Measurements from ENCODE around the gene POLR2B.
"Not testable (repeated sequence)": the region's sequence is repeated elsewhere in the genome, so short reads cannot be mapped to it uniquely, and the experiment has no call there.

Gene POLR2B

DNA sequence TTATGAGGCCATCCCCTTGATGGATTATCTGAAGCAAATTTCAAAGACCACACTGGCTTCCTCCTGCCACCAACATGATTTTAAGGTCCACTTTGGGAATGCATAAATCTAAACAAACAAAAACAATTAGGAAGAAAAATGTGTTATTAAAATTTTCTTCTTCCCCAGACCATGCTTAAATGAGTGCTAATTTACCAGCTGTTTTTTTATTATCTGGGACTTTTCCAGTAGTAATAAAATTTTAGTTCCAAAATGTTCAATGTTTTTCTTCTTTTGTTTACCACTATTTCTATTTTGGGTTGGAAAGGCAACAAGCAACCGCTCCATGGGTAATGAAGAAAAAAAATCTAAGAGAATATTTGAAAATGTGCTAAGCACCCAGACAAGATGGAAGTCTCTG is 62.3 kb downstream of the POLR2B start:
- no peaks in the 10 kb centered on the region for H3K9me3 ChIP-seq (ENCODE audit: control insufficient read depth, low read depth, low read length)
- no peaks in the 10 kb centered on the region for H3K36me3 ChIP-seq (ENCODE audit: control insufficient read depth, low read depth, low read length)
- no peak overlapping the region for H3K4me3 ChIP-seq (ENCODE audit: low read length)
- no peaks in the 10 kb centered on the region for H3K4me1 ChIP-seq (ENCODE audit: control insufficient read depth, low read depth, low read length)
- H3K9ac ChIP-seq (ENCODE audit: low read length) = no peak overlapping the region
- no peak overlapping the region for H3K27ac ChIP-seq (ENCODE audit: low read length)
- H3K27me3 ChIP-seq (ENCODE audit: control insufficient read depth, insufficient read depth, low read length) = no peaks in the 10 kb centered on the region

DNA sequence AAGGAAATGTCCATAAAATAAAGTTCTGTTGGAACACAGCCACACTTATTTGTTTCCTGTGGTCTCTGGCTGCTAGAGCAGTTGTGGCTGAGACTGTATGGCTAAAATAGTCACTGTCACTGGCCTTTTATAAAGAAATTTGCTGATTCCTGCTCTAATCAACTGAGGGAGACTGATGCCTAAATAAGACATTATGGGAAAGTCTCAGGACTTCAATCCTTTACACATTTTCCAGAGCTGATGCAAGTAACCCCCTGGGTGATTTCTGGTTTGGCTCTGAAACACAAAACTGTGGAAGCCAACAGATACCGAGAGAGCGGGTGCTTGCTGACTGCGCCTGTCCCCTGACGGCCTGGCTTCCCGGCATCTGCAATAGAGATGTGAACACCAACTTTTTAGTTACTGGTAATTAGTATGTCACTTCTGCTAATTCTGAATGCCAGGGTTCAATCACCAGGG is 64.0 kb downstream of the POLR2B start:
- Histone ChIP-seq H3K4me1 (ENCODE audit: control insufficient read depth, low read depth, low read length) (no peaks in the 10 kb centered on the region), H3K9ac (ENCODE audit: low read length) (no peak overlapping the region), H3K4me3 (ENCODE audit: low read length) (no peak overlapping the region), H3K36me3 (ENCODE audit: control insufficient read depth, low read depth, low read length) (no peaks in the 10 kb centered on the region), H3K27ac (ENCODE audit: low read length) (no peak overlapping the region), H3K27me3 (ENCODE audit: control insufficient read depth, insufficient read depth, low read length) (no peaks in the 10 kb centered on the region), H3K9me3 (ENCODE audit: control insufficient read depth, low read depth, low read length) (no peaks in the 10 kb centered on the region)

DNA sequence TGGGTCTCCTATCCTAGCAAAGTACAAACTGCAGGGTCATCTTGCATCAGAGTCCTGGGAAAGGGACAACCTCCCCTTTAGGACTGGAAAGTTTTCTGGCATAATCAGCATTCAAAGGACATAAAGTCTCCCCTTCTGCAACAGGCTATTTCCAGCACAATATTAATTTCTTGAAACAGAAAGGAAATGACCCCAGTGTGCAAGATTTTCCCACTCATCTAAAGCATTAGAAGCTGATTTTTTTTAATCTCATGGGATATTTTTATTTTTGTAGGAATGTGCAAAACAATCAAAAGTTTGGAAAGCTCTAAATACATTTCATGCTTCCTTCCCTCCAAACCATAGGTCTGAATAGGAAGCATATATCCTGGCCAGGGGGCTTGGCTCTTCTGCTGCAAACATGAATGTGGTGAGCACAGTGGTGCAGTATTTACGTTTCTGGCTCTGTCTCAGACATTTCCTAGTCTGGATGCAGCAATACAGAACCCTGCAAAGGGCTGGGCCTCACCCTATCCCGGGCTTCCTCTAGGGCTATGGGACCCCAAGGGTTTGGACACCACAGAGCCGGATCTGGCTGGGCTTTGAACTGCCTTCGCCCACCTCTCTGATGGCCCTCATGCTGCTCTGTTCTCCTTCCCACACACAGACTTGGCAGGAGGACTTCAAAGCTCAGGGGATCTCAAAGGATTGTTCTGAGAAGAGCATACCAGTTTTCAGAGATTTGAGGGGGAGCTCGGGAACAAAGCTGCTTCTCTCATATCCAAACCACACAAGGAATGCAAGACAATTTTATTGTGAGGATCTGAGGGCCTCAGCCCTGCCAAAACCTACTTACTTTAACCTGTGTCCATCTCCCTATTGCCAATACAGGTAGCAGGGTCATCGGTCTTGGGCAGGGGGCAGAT is 64.9 kb downstream of the POLR2B start:
- no peak overlapping the region for H3K27ac ChIP-seq (ENCODE audit: low read length)
- H3K9ac ChIP-seq (ENCODE audit: low read length) = no peak overlapping the region
- no peaks in the 10 kb centered on the region for H3K9me3 ChIP-seq (ENCODE audit: control insufficient read depth, low read depth, low read length)
- no peaks in the 10 kb centered on the region for H3K36me3 ChIP-seq (ENCODE audit: control insufficient read depth, low read depth, low read length)
- no peak overlapping the region for H3K4me3 ChIP-seq (ENCODE audit: low read length)
- H3K27me3 ChIP-seq (ENCODE audit: control insufficient read depth, insufficient read depth, low read length) = no peaks in the 10 kb centered on the region
- no peaks in the 10 kb centered on the region for H3K4me1 ChIP-seq (ENCODE audit: control insufficient read depth, low read depth, low read length)

DNA sequence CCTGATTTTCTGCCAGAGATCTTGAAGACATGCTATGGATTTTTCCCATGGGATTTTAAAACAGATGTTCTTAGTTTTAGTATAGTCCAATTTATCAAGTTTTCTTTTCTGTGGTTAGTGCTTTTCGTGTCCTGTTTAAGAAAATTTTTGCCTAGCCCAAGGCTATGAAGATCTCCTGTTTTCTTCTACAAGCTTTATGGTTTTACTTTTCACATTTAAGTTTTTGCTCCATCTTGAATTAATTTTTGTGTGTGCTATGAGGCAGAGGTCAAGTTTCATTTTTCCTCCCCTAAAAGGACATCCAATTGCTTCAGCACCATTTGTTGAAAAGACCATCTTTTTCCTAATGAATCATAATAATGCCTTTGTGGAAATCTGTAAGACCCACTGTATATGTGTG is 65.6 kb downstream of the POLR2B start:
- no peaks in the 10 kb centered on the region for H3K36me3 ChIP-seq (ENCODE audit: control insufficient read depth, low read depth, low read length)
- no peak overlapping the region for H3K27ac ChIP-seq (ENCODE audit: low read length)
- H3K4me1 ChIP-seq (ENCODE audit: control insufficient read depth, low read depth, low read length) = no peaks in the 10 kb centered on the region
- no peaks in the 10 kb centered on the region for H3K9me3 ChIP-seq (ENCODE audit: control insufficient read depth, low read depth, low read length)
- H3K9ac ChIP-seq (ENCODE audit: low read length) = no peak overlapping the region
- no peaks in the 10 kb centered on the region for H3K27me3 ChIP-seq (ENCODE audit: control insufficient read depth, insufficient read depth, low read length)
- H3K4me3 ChIP-seq (ENCODE audit: low read length) = no peak overlapping the region

DNA sequence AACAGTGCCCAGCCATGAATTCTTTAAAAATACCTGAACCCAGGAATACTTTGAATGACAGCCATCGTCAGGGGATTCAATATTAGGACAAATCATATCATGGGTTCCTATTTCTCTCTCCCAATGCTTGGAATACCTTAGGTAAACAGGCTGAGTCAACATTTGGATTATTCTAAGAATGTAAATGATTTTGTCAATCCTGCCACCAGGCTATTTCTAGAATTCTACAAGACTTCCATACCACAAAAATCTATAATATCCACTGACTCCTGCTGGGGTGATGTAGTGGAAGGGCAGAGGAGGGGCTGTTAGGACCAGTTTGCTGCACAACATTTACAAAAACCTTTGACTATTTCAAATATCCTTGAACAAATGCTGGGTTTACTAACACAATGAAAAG is 66.3 kb downstream of the POLR2B start:
- Histone ChIP-seq H3K9ac (ENCODE audit: low read length) (no peak overlapping the region), H3K4me3 (ENCODE audit: low read length) (no peak overlapping the region), H3K36me3 (ENCODE audit: control insufficient read depth, low read depth, low read length) (no peaks in the 10 kb centered on the region), H3K4me1 (ENCODE audit: control insufficient read depth, low read depth, low read length) (no peaks in the 10 kb centered on the region), H3K27me3 (ENCODE audit: control insufficient read depth, insufficient read depth, low read length) (no peaks in the 10 kb centered on the region), H3K9me3 (ENCODE audit: control insufficient read depth, low read depth, low read length) (no peaks in the 10 kb centered on the region), H3K27ac (ENCODE audit: low read length) (no peak overlapping the region)

DNA sequence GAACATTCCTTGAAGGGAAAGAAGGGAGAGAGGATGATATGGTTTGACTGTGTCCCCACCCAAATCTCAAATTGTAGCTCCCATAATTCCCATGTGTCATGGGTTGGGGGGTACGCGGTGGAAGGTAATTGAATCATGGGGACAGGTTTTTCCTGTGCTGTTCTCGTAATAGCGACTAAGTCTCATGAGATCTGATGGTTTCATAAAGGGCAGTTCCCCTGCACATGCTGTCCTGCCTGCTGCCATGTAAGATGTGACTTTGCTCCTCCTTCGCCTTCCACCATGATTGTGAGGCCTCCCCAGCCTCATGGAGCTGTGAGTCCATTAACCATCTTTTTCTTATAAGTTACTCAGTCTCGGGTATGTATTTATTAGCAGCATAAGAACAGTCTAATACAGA is 68.3 kb downstream of the POLR2B start:
- H3K27me3 ChIP-seq (ENCODE audit: control insufficient read depth, insufficient read depth, low read length); H3K9me3 ChIP-seq (ENCODE audit: control insufficient read depth, low read depth, low read length); H3K27ac ChIP-seq (ENCODE audit: low read length); H3K4me1 ChIP-seq (ENCODE audit: control insufficient read depth, low read depth, low read length); H3K36me3 ChIP-seq (ENCODE audit: control insufficient read depth, low read depth, low read length); H3K4me3 ChIP-seq (ENCODE audit: low read length); H3K9ac ChIP-seq (ENCODE audit: low read length): not testable (repeated sequence)

DNA sequence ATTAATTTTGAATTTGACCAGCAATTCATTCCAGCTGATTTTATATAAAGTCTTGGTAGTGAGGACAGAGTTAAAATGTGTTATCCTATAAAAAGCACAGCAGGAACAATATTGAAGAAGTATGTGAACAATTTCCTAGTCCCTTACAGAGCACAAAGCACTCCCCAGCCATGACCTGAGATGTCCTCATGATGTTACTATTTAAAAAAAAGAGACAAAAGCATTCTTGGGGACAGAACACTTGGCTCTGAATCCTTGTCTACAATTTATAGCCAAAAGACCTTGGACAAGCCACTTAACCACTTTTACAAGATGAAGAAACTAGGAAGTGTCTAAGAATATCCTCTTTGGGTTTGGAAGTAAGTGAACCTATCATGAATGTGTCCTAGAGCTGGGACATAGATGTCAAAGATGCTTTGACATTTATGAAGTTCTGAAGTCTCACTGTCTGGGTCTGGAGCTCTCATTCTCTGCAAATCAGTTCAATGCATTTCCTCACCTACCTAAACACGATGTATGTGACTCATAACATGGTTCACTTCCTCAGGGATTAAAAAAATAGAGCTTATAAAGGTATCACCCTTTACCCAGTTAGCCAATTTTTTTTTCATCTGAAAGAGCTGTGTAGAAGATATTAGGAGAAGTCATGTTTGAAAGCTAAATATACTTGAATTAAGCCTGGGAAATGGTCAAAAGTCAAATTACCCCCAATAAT is 70.1 kb downstream of the POLR2B start:
- Histone ChIP-seq H3K4me1 (ENCODE audit: control insufficient read depth, low read depth, low read length) (no peaks in the 10 kb centered on the region), H3K4me3 (ENCODE audit: low read length) (no peak overlapping the region), H3K9ac (ENCODE audit: low read length) (no peak overlapping the region), H3K36me3 (ENCODE audit: control insufficient read depth, low read depth, low read length) (no peaks in the 10 kb centered on the region), H3K27me3 (ENCODE audit: control insufficient read depth, insufficient read depth, low read length) (no peaks in the 10 kb centered on the region), H3K9me3 (ENCODE audit: control insufficient read depth, low read depth, low read length) (no peaks in the 10 kb centered on the region), H3K27ac (ENCODE audit: low read length) (no peak overlapping the region)

DNA sequence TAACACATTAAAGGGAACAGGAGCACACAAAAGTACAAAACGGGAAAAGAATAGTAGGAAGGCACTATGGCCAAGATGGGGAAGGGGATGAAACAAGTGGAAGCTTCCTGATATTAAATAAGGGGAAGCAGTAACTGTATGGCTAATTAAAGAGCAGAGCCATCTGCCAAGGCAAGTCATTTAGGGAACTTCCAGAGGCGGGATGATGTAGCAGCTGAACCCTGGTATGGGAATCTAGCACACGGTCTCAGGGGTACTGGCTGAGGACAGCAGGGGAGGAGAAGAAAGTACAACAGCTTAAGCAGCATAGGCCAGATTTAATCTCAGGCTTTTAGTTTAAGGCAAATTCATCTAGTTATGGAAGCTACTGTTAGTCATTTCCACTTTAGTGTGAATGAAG is 72.4 kb downstream of the POLR2B start:
- Histone ChIP-seq H3K27me3 (ENCODE audit: control insufficient read depth, insufficient read depth, low read length) (no peaks in the 10 kb centered on the region), H3K27ac (ENCODE audit: low read length) (no peak overlapping the region), H3K4me1 (ENCODE audit: control insufficient read depth, low read depth, low read length) (no peaks in the 10 kb centered on the region), H3K4me3 (ENCODE audit: low read length) (no peak overlapping the region), H3K36me3 (ENCODE audit: control insufficient read depth, low read depth, low read length) (no peaks in the 10 kb centered on the region), H3K9ac (ENCODE audit: low read length) (no peak overlapping the region), H3K9me3 (ENCODE audit: control insufficient read depth, low read depth, low read length) (no peaks in the 10 kb centered on the region)

DNA sequence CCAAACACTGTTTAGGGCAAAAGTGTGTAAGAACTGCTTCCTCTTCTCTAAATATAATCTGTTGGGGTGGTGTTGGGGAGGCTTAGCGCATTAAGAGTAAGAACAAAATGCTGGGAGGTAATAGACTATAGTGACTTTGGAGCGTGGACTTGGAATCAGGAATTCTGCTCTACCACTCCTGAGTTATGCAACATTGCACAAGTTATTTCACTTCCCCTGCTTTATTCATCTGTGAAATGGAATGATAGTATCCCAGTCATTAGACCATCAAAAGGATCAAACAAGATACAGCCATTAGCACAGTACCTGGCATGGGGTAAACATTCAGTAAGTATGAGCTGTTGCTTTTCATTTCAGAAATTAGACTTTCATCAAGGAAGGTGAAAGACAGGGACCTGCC is 72.8 kb downstream of the POLR2B start:
- Histone ChIP-seq H3K4me1 (ENCODE audit: control insufficient read depth, low read depth, low read length) (no peaks in the 10 kb centered on the region), H3K27me3 (ENCODE audit: control insufficient read depth, insufficient read depth, low read length) (no peaks in the 10 kb centered on the region), H3K4me3 (ENCODE audit: low read length) (no peak overlapping the region), H3K36me3 (ENCODE audit: control insufficient read depth, low read depth, low read length) (no peaks in the 10 kb centered on the region), H3K9me3 (ENCODE audit: control insufficient read depth, low read depth, low read length) (no peaks in the 10 kb centered on the region), H3K9ac (ENCODE audit: low read length) (no peak overlapping the region), H3K27ac (ENCODE audit: low read length) (no peak overlapping the region)

DNA sequence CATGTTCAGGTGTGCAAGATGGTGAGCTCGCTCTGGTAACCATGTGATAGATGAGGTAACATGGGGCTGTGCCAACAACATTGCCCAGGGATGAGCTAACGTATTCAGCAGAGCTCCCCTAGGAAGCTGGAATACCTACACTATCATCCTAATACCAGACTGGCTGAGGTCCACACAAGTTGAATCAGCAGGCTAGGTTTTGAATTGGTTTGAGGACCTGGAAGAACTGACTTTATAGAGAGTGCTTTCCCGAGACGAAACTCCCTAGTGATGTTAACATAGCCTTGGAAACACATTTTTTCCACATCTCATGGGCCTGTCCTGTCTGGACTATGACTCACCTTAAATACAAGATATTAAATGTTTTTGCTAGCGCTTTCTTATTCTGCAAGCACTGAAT is 74.8 kb downstream of the POLR2B start:
- no peak overlapping the region for H3K27ac ChIP-seq (ENCODE audit: low read length)
- no peaks in the 10 kb centered on the region for H3K27me3 ChIP-seq (ENCODE audit: control insufficient read depth, insufficient read depth, low read length)
- H3K9ac ChIP-seq (ENCODE audit: low read length) = no peak overlapping the region

DNA sequence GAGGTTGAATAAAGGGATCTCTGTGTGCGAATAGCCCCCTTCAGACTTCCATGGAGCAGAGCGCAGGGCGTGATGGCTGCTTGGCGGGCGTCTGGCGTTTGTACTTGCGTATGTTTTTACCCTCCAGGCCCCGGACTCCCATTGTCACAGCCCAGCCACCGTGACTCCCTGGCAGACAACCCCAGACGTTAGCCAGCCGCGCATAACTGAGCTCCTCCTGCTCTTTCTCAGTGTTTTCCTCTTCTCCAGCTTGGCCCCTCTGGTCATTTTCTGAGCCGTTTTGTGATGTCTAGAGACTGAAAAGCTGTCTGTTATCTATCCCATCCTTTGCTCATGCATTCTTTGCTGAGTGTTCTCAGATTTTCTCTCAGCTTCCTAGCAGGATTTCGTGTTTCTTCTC is 77.2 kb downstream of the POLR2B start:
- Histone ChIP-seq H3K27ac (ENCODE audit: low read length) (no peak overlapping the region), H3K4me3 (ENCODE audit: low read length) (no peak overlapping the region), H3K9ac (ENCODE audit: low read length) (no peak overlapping the region), H3K4me1 (ENCODE audit: control insufficient read depth, low read depth, low read length) (no peaks in the 10 kb centered on the region), H3K9me3 (ENCODE audit: control insufficient read depth, low read depth, low read length) (no peaks in the 10 kb centered on the region), H3K27me3 (ENCODE audit: control insufficient read depth, insufficient read depth, low read length) (no peaks in the 10 kb centered on the region), H3K36me3 (ENCODE audit: control insufficient read depth, low read depth, low read length) (no peaks in the 10 kb centered on the region)

More for the DNA sequence above, 74.8 kb downstream of the POLR2B start:
- Histone ChIP-seq H3K4me3 (ENCODE audit: low read length) (no peak overlapping the region), H3K9me3 (ENCODE audit: control insufficient read depth, low read depth, low read length) (no peaks in the 10 kb centered on the region), H3K4me1 (ENCODE audit: control insufficient read depth, low read depth, low read length) (no peaks in the 10 kb centered on the region), H3K36me3 (ENCODE audit: control insufficient read depth, low read depth, low read length) (no peaks in the 10 kb centered on the region)
